Epithelial cell of proximal tubule (primary cell): ENCODE results near the gene FUCA1. TPM values are rescaled to one million over a fixed set of nuclear protein-coding genes. Genes with fewer than 3 reads are reported as not detected.
"Not testable (repeated sequence)": the region's sequence is repeated elsewhere in the genome, so short reads cannot be mapped to it uniquely, and the experiment has no call there.

Experiments
- DNase-seq: peaks from one replicate; pipeline ENCODE4 v3.0.0-alpha.2; 2011; ENCODE audit warnings: low read depth
- H3K4me3 ChIP-seq: 2 replicates; pipeline ENCODE4 v1.5.1; 2011; ENCODE audit warnings: low read depth, mild to moderate bottlenecking, low read length
- CTCF ChIP-seq: conservative IDR thresholded peaks from 2 replicates; pipeline ENCODE4 v1.5.1; 2012; ENCODE audit warnings: low read depth, mild to moderate bottlenecking, low read length
- total RNA-seq: library from RNA; depleted of rRNA; stranded (reverse); fragments of >200 nt; gene quantifications from 2 replicates; pipeline ENCODE4 v1.2.3, GENCODE V29; 2015

Gene FUCA1
- total RNA-seq, 1 donor from 2014 or later = 31.9 TPM

DNA sequence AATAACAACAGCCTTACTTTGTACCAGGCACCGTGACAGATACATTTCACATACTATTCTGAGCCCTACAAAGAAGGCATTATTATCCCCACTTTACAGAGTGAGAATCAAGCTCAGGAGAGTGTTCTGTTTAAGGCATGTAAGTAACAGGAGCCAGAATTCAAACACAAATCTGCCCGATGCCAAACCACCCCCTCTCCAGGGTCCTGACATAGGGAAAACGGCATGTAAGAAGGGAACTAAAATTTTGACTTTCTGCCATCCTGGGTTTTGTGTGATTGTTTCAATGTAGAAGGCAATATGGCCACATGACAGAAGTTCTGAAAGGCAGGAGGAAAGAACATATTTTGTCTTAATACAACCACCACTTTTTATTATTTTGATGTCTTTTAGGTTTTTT is 5.5 kb downstream of the FUCA1 start:
- no peak for TF ChIP-seq CTCF
- no peak overlapping the region for H3K4me3 ChIP-seq
- DNase-seq = no peak

DNA sequence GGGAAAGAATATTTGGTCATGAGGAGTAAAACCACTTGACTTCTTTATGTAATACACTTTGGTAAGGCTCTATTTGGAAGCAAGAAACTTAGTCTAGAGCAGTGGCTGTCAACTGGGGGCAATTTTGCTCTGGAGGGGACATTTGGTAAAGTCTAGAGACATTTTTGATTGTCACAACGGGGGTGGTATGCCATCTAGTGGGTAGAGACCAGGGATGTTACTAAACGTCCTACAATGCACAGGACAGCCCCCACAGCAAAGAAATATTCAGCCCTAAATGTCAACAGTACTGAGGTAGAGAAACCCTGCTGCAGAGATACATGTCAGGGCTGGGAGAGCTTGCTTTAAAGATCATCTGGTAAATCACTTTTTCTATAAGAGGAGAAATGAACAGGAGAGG is 13.5 kb downstream of the FUCA1 start:
- no peak for DNase-seq
- no peak overlapping the region for H3K4me3 ChIP-seq
- peak; percentile 23 for TF ChIP-seq CTCF

DNA sequence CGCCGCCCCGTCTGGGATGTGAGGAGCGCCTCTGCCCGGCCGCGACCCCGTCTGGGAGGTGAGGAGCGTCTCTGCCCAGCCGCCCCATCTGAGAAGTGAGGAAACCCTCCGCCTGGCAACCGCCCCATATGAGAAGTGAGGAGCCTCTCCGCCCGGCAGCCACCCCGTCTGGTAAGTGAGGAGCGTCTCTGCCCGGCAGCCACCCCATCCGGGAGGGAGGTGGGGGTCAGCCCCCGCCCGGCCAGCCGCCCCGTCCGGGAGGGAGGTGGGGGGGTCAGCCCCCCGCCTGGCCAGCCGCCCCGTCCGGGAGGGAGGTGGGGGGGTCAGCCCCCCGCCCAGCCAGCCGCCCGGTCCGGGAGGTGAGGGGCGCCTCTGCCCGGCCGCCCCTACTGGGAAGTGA is 15.0 kb downstream of the FUCA1 start:
- not testable (repeated sequence) for DNase-seq, H3K4me3 ChIP-seq

- H3K4me3 ChIP-seq, DNase-seq: not testable (repeated sequence)
Observed at GRCh38 chr1:23851406-23851805, 16.7 kb downstream of the FUCA1 start.

DNA sequence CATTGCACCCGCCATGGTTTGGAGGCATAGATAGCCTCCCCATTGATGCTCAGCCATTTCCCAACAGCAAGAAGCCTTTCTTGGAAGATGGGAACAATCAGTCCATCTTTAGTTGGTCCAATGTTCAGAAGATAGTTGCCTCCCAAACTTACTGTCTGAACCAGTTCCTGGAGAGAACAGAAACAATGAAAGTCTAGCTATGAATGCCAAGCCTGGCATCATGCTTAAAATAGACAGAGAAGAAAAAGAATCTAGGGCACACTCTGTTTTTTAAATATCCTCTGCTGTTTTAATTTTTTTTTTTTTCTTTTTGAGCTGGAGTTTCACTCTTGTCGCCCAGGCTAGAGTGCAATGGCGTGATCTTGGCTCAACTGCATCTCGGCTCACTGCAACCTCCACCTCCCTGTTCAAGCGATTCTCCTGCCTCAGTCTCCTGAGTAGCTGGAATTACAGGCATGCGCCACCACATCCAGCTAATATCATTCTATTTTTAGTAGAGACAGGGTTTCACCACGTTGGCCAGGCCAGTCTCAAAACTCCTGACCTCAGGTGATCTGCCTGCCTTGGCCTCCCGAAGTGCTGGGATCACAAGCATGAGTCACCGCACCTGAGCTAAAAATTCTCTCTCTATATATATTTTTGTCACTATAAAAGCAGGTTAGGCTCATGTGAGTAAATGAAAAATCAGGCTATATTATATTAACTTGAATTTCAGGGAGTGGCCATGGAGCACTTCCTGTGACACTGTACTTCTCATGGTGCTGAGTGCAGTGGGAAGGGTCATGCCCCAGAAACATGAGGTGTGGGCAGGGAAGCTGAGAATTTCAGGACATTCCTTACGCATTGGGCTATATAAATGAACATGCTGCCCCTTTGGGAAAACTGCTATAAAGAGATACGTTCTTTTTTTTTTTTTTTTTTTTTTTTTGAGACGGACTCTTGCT is 19.1 kb downstream of the FUCA1 start:
- no peak overlapping the region for H3K4me3 ChIP-seq
- no peak for DNase-seq
- TF ChIP-seq CTCF = no peak

DNA sequence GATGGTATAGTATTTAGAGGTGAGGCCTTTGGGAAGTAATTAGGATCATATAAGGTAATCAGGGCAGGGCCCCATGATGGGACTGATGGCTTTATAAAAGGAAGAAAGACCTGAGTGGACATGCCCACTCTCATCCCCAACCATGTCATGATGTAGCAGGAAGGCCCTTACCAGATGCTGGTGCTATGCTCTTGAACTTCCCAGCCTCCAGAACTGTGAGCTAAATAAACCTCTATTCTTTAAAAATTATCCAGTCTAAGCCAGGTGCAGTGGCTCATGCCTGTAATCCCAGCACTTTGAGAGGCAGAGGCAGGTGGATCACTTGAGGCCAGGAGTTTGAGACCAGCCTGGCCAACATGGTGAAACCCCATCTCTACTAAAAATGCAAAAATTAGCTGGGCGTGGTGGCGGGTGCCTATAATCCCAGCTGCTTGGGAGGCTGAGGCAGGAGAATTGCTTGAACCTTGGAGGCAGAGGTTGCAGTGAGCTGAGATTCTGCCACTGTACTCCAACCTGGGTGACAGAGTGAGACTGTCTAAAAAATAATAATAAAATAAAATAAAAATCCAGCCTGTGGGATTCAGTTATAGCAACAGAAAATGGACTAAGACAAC is 20.5 kb downstream of the FUCA1 start:
- H3K4me3 ChIP-seq = not testable (repeated sequence)

DNA sequence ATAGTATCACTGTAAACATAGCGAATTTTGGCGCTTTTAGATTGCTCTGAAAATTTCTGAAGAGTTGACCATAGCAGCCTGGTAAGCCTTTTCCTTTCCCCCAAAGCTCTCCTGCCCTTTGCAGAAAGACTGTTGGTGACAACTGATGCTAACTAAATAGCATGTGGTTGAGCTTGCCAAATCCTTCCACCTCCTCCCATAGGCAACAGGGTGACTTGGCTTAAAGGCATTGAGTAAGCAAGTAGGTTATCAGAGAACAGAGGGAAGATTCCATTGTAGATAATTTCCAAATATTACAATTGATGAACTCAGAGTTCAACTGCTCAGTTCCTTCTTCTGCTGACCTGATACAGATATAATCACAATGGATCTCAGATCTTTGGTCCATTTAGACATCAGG is 22.9 kb downstream of the FUCA1 start:
- TF ChIP-seq CTCF = no peak
- DNase-seq = no peak
- H3K4me3 ChIP-seq = no peak overlapping the region

More for the DNA sequence above, 20.5 kb downstream of the FUCA1 start:
- not testable (repeated sequence) for DNase-seq

DNA sequence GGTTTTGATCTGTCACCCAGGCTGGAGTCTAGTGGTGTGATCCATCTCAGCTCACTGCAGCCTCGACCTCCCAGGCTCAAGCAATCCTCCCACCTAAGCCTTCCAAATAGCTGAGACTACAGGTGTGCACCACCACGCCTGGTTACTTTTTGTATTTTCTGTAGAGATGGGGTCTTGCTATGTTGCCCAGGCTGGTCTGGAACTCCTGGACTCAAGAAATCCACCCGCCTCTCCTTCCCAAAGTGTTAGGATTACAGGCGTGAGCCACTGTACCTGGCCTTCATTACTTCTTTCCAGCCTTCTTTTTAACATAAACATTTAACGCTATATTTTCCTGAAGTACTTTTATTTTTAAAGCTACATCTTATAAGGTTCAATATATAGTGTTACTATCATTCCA is 24.4 kb downstream of the FUCA1 start:
- H3K4me3 ChIP-seq = no peak overlapping the region
- no peak for DNase-seq
- TF ChIP-seq CTCF = no peak
